Nephron (organoid): Measurements from ENCODE around the gene GNRH2.
"Not testable (repeated sequence)": the region's sequence is repeated elsewhere in the genome, so short reads cannot be mapped to it uniquely, and the experiment has no call there.

Experiments
- H3K27ac Mint-ChIP-seq, 3 experiments: 2 replicates each; pipeline ENCODE4 v1.8.0; 2020; ENCODE audit warnings: mixed read lengths in 3 of 3, mild to moderate bottlenecking in 2 of 3, moderate library complexity in 1 of 3
- H3K27me3 Mint-ChIP-seq: 2 replicates; pipeline ENCODE4 v1.8.0; 2021; ENCODE audit warnings: low read depth, mild to moderate bottlenecking, moderate library complexity, mixed read lengths
- H3K36me3 Mint-ChIP-seq: 2 replicates; pipeline ENCODE4 v1.8.0; 2020; ENCODE audit warnings: low read depth, mixed read lengths
- H3K4me1 Mint-ChIP-seq: 2 replicates; pipeline ENCODE4 v1.8.0; 2020; ENCODE audit warnings: mixed read lengths
- H3K4me3 Mint-ChIP-seq, 3 experiments: 2 replicates each; pipeline ENCODE4 v1.8.0; 2020; ENCODE audit warnings: mild to moderate bottlenecking in 3 of 3, mixed read lengths in 3 of 3, moderate library complexity in 2 of 3
- H3K9me3 Mint-ChIP-seq: 2 replicates; pipeline ENCODE4 v1.8.0; 2020; ENCODE audit warnings: mixed read lengths
- CTCF ChIP-seq, 3 experiments: fragments of 200-600 bp; sonication (generic); IDR thresholded peaks; one replicate each; pipeline ENCODE4 v1.5.0; 2021; ENCODE audit warnings: antibody characterized with exemption in 3 of 3; ENCODE audit not compliant: unreplicated experiment in 3 of 3

Gene GNRH2

GRCh38 chr20:3074812-3075211 lies 31.4 kb downstream of the GNRH2 start:
- no peaks in the 10 kb centered on the region for H3K36me3 Mint-ChIP-seq
- no peaks in the 10 kb centered on the region for H3K9me3 Mint-ChIP-seq
- peaks cover 71% of the 10 kb centered on the region for H3K27me3 Mint-ChIP-seq
- H3K27ac Mint-ChIP-seq: no peak overlapping the region
- no peak for TF ChIP-seq CTCF (IDR thresholded peaks at IDR 0.05; ENCODE audit: unreplicated experiment in 3 of 3)
- H3K4me3 Mint-ChIP-seq: no peak overlapping the region
- H3K4me1 Mint-ChIP-seq: no peaks in the 10 kb centered on the region

GRCh38 chr20:3075315-3075714 lies 31.9 kb downstream of the GNRH2 start:
- H3K27ac Mint-ChIP-seq, H3K4me1 Mint-ChIP-seq, H3K9me3 Mint-ChIP-seq, H3K36me3 Mint-ChIP-seq, H3K4me3 Mint-ChIP-seq: not testable (repeated sequence)
- peaks cover 76% of the 10 kb centered on the region for H3K27me3 Mint-ChIP-seq

- H3K27me3 Mint-ChIP-seq: peaks cover 80% of the 10 kb centered on the region
Observed at GRCh38 chr20:3077618-3078134, 34.3 kb downstream of the GNRH2 start.

GRCh38 chr20:3080939-3081388 lies 37.5 kb downstream of the GNRH2 start:
- Mint-ChIP-seq H3K36me3 (no peaks in the 10 kb centered on the region), H3K4me1 (no peaks in the 10 kb centered on the region), H3K9me3 (no peaks in the 10 kb centered on the region), H3K4me3 (peak overlapping the region in 1 of 3 experiments; percentile 19), H3K27me3 (peaks cover 80% of the 10 kb centered on the region), H3K27ac (no peak overlapping the region)
- TF ChIP-seq CTCF (IDR thresholded peaks at IDR 0.05; ENCODE audit: unreplicated experiment in 3 of 3): no peak

More at GRCh38 chr20:3077618-3078134, 34.3 kb downstream of the GNRH2 start:
- no peak overlapping the region for H3K27ac Mint-ChIP-seq
- no peak for TF ChIP-seq CTCF (IDR thresholded peaks at IDR 0.05; ENCODE audit: unreplicated experiment in 3 of 3)
- no peaks in the 10 kb centered on the region for H3K4me1 Mint-ChIP-seq
- no peak overlapping the region for H3K4me3 Mint-ChIP-seq
- no peaks in the 10 kb centered on the region for H3K9me3 Mint-ChIP-seq
- no peaks in the 10 kb centered on the region for H3K36me3 Mint-ChIP-seq

GRCh38 chr20:3081641-3082040 lies 38.2 kb downstream of the GNRH2 start:
- H3K36me3 Mint-ChIP-seq: no peaks in the 10 kb centered on the region
- H3K4me3 Mint-ChIP-seq: peak overlapping the region; percentile 51 to 66 (median 55)
- peaks cover 79% of the 10 kb centered on the region for H3K27me3 Mint-ChIP-seq
- H3K27ac Mint-ChIP-seq: no peak overlapping the region
- H3K9me3 Mint-ChIP-seq: no peaks in the 10 kb centered on the region
- no peak for TF ChIP-seq CTCF (IDR thresholded peaks at IDR 0.05; ENCODE audit: unreplicated experiment in 3 of 3)
- no peaks in the 10 kb centered on the region for H3K4me1 Mint-ChIP-seq

- no peak overlapping the region for H3K27ac Mint-ChIP-seq
- no peak for TF ChIP-seq CTCF (IDR thresholded peaks at IDR 0.05; ENCODE audit: unreplicated experiment in 3 of 3)
- H3K4me1 Mint-ChIP-seq: no peaks in the 10 kb centered on the region
- H3K36me3 Mint-ChIP-seq: no peaks in the 10 kb centered on the region
- peaks cover 76% of the 10 kb centered on the region for H3K27me3 Mint-ChIP-seq
- H3K4me3 Mint-ChIP-seq: peak overlapping the region in 2 of 3 experiments; percentile 55 to 66
- H3K9me3 Mint-ChIP-seq: no peaks in the 10 kb centered on the region
Observed at GRCh38 chr20:3082306-3082951, 39.0 kb downstream of the GNRH2 start.
